HG02642 (cell line): ENCODE measurements around the gene IGSF5.
"Not testable (repeated sequence)": the region's sequence is repeated elsewhere in the genome, so short reads cannot be mapped to it uniquely, and the experiment has no call there.

ENCODE experiments used
- ATAC-seq: cut with Tn5 transposase; IDR thresholded peaks from one replicate; pipeline ENCODE4 v1.9.1; 2021; ENCODE audit warnings: mild to moderate bottlenecking; ENCODE audit not compliant: unreplicated experiment, poor library complexity

The IGSF5 gene

GRCh38 chr21:39737376-39738000 is 7.5 kb upstream of the IGSF5 start:
- no peak for ATAC-seq

GRCh38 chr21:39738566-39738965 is 6.4 kb upstream of the IGSF5 start:
- ATAC-seq, result no peak

GRCh38 chr21:39739531-39739930 is 5.5 kb upstream of the IGSF5 start:
- not testable (repeated sequence) for ATAC-seq

- ATAC-seq, result not testable (repeated sequence)
Observed at GRCh38 chr21:39742561-39742960, 2.4 kb upstream of the IGSF5 start.

- not testable (repeated sequence) for ATAC-seq
Observed at GRCh38 chr21:39745332-39745731, 349 bp downstream of the IGSF5 start.

- ATAC-seq, result no peak
Observed at GRCh38 chr21:39750670-39751069, 5.7 kb downstream of the IGSF5 start.

- no peak for ATAC-seq
Observed at GRCh38 chr21:39754811-39755210, 9.8 kb downstream of the IGSF5 start.

GRCh38 chr21:39756285-39756684 is 11.3 kb downstream of the IGSF5 start:
- no peak for ATAC-seq

- no peak for ATAC-seq
Observed at GRCh38 chr21:39763272-39763970, 18.4 kb downstream of the IGSF5 start.

- ATAC-seq, result no peak
Observed at GRCh38 chr21:39774227-39774626, 29.2 kb downstream of the IGSF5 start.

GRCh38 chr21:39775816-39776215 is 30.8 kb downstream of the IGSF5 start:
- ATAC-seq, result no peak

- ATAC-seq, result no peak
Observed at GRCh38 chr21:39776589-39776988, 31.6 kb downstream of the IGSF5 start.

GRCh38 chr21:39781331-39781730 is 36.3 kb downstream of the IGSF5 start:
- no peak for ATAC-seq

- no peak for ATAC-seq
Observed at GRCh38 chr21:39788383-39788782, 43.4 kb downstream of the IGSF5 start.

GRCh38 chr21:39796466-39796865 is 51.5 kb downstream of the IGSF5 start:
- no peak for ATAC-seq

GRCh38 chr21:39799178-39799577 is 54.2 kb downstream of the IGSF5 start:
- ATAC-seq, result no peak

- no peak for ATAC-seq
Observed at GRCh38 chr21:39800311-39800710, 55.3 kb downstream of the IGSF5 start.

- no peak for ATAC-seq
Observed at GRCh38 chr21:39802217-39802616, 57.2 kb downstream of the IGSF5 start.

- ATAC-seq, result no peak
Observed at GRCh38 chr21:39803393-39803792, 58.4 kb downstream of the IGSF5 start.

GRCh38 chr21:39804240-39804639 is 59.3 kb downstream of the IGSF5 start:
- ATAC-seq, result no peak

GRCh38 chr21:39805983-39806382 is 61.0 kb downstream of the IGSF5 start:
- ATAC-seq, result no peak

GRCh38 chr21:39807738-39808137 is 62.8 kb downstream of the IGSF5 start:
- no peak for ATAC-seq
